NCI-H1694 (cell line): ENCODE results near the gene NIT1.
A peak's percentile ranks its signal among the peaks of the same experiment; 100 is the strongest.

Source experiments
- DNase-seq: peaks from one replicate; lab custom pipeline; 2025; lab: John Stamatoyannopoulos, UW

The NIT1 gene

DNA sequence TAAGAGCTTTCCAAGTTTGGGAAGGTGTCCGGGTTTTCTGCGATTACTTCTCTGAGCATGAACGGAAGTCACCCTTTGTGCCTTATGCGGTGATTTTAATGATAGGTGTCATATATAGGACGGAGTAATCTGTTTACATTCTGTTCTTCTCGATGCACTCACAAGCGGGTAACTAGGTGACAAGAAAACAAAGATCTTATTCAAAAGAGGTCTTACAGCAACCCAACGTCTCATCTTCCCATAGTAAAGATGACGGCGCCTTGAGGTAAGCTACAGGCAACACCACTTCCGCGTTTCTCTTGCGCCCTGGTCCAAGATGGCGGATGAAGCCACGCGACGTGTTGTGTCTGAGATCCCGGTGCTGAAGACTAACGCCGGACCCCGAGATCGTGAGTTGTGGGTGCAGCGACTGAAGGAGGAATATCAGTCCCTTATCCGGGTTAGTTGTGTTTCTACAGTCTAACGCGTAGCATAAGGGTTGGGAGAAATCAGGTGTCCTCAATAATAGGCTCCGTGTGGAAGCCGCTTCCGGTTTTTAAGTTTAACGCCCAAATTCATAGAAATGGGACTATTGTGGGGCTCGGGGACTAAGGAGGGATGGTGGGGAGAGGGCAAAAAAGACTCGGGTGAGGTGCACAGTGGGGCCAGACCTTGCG, 35.9 kb downstream of the NIT1 start, which contains the start of gene UFC1:
Gene UFC1, plus strand, starts transcription at position 297 of the 656 bp plus-strand sequence. Its CDS starts 20 bp downstream, at position 317.
- DNase-seq: peak; percentile 91

GRCh38 chr1:161157867-161158266, 40.0 kb downstream of the NIT1 start:
- DNase-seq: no peak

- DNase-seq: no peak
Observed at GRCh38 chr1:161158316-161159010, 40.6 kb downstream of the NIT1 start.

- peak; percentile 84 for DNase-seq
Observed at GRCh38 chr1:161159087-161159912, 41.4 kb downstream of the NIT1 start, which contains the start of gene USP21. Gene USP21, plus strand, starts transcription at chr1:161159500. Its CDS starts 1,141 bp downstream, at chr1:161160641.

GRCh38 chr1:161159913-161160243, 42.0 kb downstream of the NIT1 start:
- no peak for DNase-seq

GRCh38 chr1:161160671-161161145, 42.8 kb downstream of the NIT1 start:
- no peak for DNase-seq

- no peak for DNase-seq
Observed at GRCh38 chr1:161161652-161162051, 43.7 kb downstream of the NIT1 start.

DNA sequence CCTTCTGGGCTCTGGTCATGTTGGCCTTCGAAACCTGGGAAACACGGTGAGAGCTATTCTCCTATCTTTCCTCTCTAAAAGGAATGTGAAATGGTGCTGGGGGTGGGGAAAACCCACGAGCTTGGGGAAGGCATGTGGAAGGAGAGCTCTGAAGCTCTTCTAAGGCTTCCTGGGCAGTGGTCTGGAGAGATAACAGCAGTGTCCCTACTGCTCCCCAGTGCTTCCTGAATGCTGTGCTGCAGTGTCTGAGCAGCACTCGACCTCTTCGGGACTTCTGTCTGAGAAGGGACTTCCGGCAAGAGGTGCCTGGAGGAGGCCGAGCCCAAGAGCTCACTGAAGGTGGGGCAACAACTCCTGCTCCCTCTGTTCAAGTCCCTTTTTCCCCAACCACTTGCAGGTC, 44.1 kb downstream of the NIT1 start:
- DNase-seq: no peak

DNA sequence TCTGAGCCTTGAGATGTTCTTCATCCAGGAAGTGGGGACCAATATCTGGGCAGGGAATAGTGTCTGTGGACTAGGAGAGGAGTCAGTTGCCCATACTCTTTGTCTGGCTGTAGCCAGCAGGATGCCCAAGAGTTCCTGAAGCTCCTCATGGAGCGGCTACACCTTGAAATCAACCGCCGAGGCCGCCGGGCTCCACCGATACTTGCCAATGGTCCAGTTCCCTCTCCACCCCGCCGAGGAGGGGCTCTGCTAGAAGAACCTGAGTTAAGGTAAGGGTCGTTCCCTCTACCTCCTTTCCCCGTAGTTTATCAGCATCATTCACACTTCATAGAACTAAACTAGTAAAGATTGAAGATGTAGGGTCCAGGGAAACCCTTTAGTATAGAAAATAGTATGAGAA, 44.9 kb downstream of the NIT1 start:
- DNase-seq: no peak

DNA sequence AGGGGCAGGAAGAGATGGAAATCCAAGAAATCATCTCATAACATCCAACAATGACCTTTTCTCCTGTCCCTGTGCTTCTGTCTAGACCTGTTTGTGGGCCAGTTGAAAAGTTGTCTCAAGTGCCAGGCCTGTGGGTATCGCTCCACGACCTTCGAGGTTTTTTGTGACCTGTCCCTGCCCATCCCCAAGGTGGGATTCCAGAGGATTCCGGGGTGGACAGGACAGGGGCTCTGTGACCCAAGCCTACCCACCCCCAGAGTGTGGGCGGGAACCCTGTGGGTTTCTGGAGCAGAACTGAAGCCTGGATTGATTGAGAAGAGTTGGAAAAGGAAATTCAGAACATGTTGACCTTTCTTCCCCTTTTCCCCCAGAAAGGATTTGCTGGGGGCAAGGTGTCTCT, 45.9 kb downstream of the NIT1 start:
- no peak for DNase-seq

- DNase-seq: no peak
Observed at GRCh38 chr1:161164901-161165610, 47.2 kb downstream of the NIT1 start.

DNA sequence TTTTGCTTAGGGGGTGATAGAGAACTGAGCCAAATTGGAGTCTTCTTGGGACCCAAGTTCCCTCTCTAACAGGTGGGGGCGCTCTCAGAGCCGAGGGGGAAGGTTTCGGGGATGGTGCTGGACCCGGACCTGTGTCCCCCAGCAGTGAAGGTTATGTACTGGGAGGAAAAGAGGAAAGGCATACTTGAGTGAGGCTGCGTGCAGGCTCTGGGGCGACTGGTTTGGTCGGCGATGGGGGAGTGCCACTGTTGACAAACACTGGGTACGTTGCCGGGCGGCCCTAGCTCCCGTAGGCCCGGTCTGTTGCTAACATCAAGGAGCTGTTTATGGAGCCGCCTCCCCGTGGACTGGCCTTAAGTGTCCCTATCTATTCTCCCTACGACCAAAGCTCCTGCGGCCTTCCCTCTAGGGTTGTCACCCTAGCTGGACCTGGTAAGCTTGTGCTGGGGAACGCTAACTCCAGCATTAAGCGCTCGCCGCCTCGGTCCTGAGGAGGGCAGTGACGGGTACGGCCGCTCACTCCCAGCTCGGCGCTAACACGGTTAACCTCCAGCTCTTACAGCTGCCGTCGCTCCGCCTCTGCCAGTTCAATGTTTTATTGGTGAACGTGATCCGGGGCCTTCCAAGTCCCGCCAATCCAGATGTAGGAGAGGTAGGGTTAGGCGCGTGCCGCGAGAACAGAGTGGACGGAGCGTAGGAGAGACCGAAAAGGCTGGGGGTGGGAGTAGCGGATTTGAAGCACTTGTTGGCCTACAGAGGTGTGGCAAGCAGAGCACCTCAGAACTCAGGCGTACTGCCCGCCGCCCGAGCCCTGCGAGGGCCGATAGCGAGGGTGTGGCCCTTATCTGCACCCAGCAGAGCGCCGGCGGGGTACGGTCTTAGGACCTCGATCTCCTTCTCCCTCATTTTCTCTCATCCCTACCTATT, 48.1 kb downstream of the NIT1 start, which contains the start of gene PPOX:
Gene PPOX, plus strand, starts transcription at position 685 of the 927 bp plus-strand sequence. CDS start 422 bp downstream, outside the sequence.
- peak; percentile 99 for DNase-seq

- no peak for DNase-seq
Observed at GRCh38 chr1:161166669-161167548, 49.0 kb downstream of the NIT1 start.

DNA sequence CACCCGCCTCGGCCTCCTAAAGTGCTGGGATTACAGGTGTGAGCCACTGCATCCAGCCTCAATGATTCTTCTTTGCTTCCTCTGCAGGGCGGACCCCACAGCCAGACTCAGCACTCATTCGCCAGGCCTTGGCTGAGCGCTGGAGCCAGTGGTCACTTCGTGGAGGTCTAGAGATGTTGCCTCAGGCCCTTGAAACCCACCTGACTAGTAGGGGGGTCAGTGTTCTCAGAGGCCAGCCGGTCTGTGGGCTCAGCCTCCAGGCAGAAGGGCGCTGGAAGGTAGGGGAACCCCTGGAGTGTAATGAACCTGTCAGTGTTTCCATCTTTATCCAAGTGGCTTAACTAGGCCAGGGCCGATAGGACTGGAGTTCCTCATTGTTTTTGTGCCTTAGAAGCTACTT, 51.0 kb downstream of the NIT1 start:
- no peak for DNase-seq
